ENCODE results near the gene TMED6.
"Not testable (repeated sequence)": the region's sequence is repeated elsewhere in the genome, so short reads cannot be mapped to it uniquely, and the experiment has no call there.

The TMED6 gene

DNA sequence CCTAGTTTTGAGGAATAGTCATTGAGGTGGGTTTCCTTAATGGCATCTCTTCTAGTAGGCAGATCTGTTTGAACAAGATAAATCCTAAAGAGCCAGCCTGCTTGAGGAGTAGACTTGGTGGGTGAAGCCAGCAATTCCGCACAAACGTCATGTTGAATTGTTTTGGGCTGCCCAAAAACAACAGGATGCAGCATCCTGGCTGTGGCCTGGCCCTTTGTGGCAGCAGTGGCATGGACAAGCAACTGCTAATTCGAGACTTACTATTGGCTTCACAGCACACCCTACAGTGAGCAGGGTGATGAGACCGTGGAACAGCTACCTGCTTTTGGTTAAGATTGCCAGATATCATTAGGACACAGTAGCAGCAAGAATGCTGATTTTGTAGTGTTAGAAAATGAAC lies 49.7 kb downstream of the TMED6 start:
- DNase-seq (ENCODE audit: low read depth in 2 of 2): no peak

DNA sequence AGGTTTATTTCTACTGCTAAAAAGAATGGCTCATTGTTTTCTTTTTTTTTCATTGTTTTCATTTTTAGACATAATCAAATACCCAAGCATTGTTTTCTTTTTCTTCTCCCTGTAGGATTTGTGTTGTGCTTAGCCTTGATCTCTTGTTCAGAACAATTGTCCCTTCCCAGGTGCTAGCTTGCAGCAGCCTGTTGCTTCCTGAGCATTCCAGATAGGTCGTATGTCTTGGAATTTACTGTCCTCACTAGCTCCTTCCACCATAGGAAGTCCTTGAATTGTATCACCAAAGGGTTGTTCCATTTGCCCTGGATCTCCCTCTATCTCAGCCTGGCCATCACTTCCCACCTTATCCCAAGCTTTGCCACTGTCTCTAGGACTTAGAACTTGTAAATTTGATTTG lies 50.4 kb downstream of the TMED6 start:
- no peak for DNase-seq (ENCODE audit: low read depth in 2 of 2)

DNA sequence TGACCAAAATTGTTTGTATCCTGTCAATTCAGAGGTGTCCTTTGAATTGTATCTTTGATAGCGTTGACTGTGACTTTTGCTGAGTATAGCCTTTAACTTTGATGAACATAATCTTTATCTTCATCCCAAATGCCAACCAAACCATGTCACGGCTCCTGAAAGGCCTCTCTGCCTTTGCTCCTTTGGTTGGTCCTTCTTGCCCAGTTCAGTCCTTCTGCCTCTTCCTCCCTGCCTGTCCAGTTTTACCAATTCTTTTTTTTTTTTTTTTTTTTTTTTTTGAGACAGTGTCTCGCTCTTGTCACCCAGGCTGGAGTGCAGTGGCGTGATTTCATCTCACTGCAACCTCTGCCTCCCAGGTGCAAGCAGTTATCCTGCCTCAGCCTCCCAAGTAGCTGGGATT lies 53.3 kb downstream of the TMED6 start:
- DNase-seq (ENCODE audit: low read depth in 2 of 2): no peak

DNA sequence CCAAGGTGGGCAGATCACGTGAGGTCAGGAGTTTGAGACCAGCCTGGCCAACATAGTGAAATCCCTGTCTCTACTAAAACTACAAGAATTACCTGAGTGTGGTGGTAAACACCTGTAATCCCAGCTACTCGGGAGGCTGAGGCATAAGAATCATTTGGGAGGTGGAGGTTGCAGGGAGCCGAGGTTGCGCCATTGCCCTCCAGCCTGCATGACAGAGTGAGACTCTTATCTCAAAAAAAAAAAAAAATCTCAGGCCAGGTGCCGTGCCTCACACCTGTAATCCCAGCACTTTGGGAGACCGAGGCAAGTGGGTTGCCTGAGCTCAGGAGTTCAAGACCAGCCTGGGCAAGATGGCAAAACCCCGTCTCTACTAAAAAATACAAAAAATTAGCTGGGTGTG lies 54.8 kb downstream of the TMED6 start:
- DNase-seq (ENCODE audit: low read depth in 2 of 2): not testable (repeated sequence)

DNA sequence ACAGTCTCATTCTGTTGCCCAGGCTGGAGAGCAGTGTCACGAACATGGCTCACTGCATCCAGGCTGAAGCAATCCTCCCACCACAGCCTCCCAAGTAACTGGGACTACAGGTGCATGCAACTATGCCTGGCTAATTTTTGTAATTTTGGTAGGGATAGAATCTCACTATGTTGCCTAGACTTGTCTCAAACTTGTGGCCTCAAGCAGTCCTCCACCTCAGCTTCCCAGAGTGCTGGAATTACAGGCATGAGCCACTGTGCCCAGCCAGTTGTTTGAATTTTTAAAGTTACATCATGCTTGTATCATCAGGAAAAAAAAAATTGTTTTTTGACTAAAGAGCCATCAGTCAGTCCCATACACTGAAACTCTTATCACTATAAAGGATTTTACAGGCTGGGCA lies 57.5 kb downstream of the TMED6 start:
- no peak for DNase-seq (ENCODE audit: low read depth in 2 of 2)

DNA sequence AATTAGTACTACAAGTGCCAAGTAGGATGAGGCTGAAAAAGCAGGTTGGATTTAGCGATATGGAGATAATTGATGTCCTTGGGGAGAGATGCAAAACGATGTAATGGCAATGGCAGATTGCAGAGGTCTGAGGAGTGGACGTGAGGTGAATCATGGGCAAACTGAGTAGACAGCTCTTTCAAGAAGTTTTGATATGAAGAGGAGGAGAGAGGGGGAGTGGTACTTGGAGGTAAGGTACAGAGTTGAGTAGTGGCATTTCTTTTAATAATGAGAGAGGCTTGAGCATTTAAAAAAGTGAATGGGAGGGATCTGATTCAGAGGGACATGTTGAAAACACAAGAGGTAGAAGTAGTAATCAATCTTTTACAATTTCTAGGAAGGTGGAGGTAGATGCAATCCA lies 58.2 kb downstream of the TMED6 start:
- no peak for DNase-seq (ENCODE audit: low read depth in 2 of 2)
